ENCODE measurements around the gene RSPH3.
A peak's percentile ranks its signal among the peaks of the same experiment; 100 is the strongest.
"Not testable (repeated sequence)": the region's sequence is repeated elsewhere in the genome, so short reads cannot be mapped to it uniquely, and the experiment has no call there.

RSPH3 gene

GRCh38 chr6:159020011-159020410, 20.0 kb upstream of the RSPH3 start:
- TF ChIP-seq CTCF (IDR thresholded peaks at IDR 0.05; ENCODE audit: low read depth, low read length) = no peak
- DNase-seq (ENCODE audit: low read depth in 2 of 2) = no peak
- no peak overlapping the region for H3K4me3 ChIP-seq (replicated peaks in 1 of 2; ENCODE audit: low read depth in 2 of 2, low read length in 2 of 2)

- TF ChIP-seq CTCF (IDR thresholded peaks at IDR 0.05; ENCODE audit: low read depth, low read length) = no peak
- DNase-seq (ENCODE audit: low read depth in 2 of 2) = no peak
These were observed 18.0 kb upstream of the RSPH3 start for GRCh38 chr6:159017757-159018559.

GRCh38 chr6:159014406-159014805, 14.4 kb upstream of the RSPH3 start:
- DNase-seq (ENCODE audit: low read depth in 2 of 2) = no peak
- H3K4me3 ChIP-seq (replicated peaks in 1 of 2; ENCODE audit: low read depth in 2 of 2, low read length in 2 of 2) = no peak overlapping the region
- no peak for TF ChIP-seq CTCF (IDR thresholded peaks at IDR 0.05; ENCODE audit: low read depth, low read length)

More at GRCh38 chr6:159017757-159018559, 18.0 kb upstream of the RSPH3 start:
- H3K4me3 ChIP-seq (replicated peaks in 1 of 2; ENCODE audit: low read depth in 2 of 2, low read length in 2 of 2) = no peak overlapping the region

- TF ChIP-seq CTCF (IDR thresholded peaks at IDR 0.05; ENCODE audit: low read depth, low read length) = no peak
- peak in 1 of 2 donors; percentile 29 for DNase-seq (ENCODE audit: low read depth in 2 of 2)
- H3K4me3 ChIP-seq (replicated peaks in 1 of 2; ENCODE audit: low read depth in 2 of 2, low read length in 2 of 2) = no peak overlapping the region
These were observed 13.2 kb upstream of the RSPH3 start for GRCh38 chr6:159013229-159013628.

GRCh38 chr6:159012201-159012600, 12.2 kb upstream of the RSPH3 start:
- peak; percentile 14 to 33 for DNase-seq (ENCODE audit: low read depth in 2 of 2)
- TF ChIP-seq CTCF (IDR thresholded peaks at IDR 0.05; ENCODE audit: low read depth, low read length) = no peak
- no peak overlapping the region for H3K4me3 ChIP-seq (replicated peaks in 1 of 2; ENCODE audit: low read depth in 2 of 2, low read length in 2 of 2)

GRCh38 chr6:159010037-159010612, 10.1 kb upstream of the RSPH3 start:
- DNase-seq (ENCODE audit: low read depth in 2 of 2) = peak in 1 of 2 donors; percentile 21
- H3K4me3 ChIP-seq (replicated peaks in 1 of 2; ENCODE audit: low read depth in 2 of 2, low read length in 2 of 2) = not testable (repeated sequence)

GRCh38 chr6:159008656-159009288, 8.8 kb upstream of the RSPH3 start:
- peak; percentile 50 to 54 for DNase-seq (ENCODE audit: low read depth in 2 of 2)
- H3K4me3 ChIP-seq (replicated peaks in 1 of 2; ENCODE audit: low read depth in 2 of 2, low read length in 2 of 2) = no peak overlapping the region
- TF ChIP-seq CTCF (IDR thresholded peaks at IDR 0.05; ENCODE audit: low read depth, low read length) = peak; percentile 39

Data from cardiac fibroblast (primary cell).